Caki2 (cell line): ENCODE data around the gene DIDO1. TPM values are rescaled to one million over a fixed set of nuclear protein-coding genes. Genes with fewer than 3 reads are reported as not detected.

ENCODE experiments used
- DNase-seq: peaks from one replicate; pipeline ENCODE4 v3.0.0-alpha.2; 2015; ENCODE audit warnings: low read depth
- in situ Hi-C: cut with HindIII; loops from 2 replicates; pipeline ENCODE4 v1.10.0; 2016; ENCODE audit warnings: low sequenced_read_pairs, low pct_unique_long_range_greater_than_20kb, mixed read lengths
- total RNA-seq: library from RNA; depleted of rRNA; stranded (reverse); fragments of >200 nt; shearing (Covaris generic); gene quantifications from 2 replicates; pipeline ENCODE4 v1.2.3, GENCODE V29; 2014; ENCODE audit warnings: low replicate concordance

Gene DIDO1
- total RNA-seq, 1 experiment from 2014 or later = 18.2 TPM

DNA sequence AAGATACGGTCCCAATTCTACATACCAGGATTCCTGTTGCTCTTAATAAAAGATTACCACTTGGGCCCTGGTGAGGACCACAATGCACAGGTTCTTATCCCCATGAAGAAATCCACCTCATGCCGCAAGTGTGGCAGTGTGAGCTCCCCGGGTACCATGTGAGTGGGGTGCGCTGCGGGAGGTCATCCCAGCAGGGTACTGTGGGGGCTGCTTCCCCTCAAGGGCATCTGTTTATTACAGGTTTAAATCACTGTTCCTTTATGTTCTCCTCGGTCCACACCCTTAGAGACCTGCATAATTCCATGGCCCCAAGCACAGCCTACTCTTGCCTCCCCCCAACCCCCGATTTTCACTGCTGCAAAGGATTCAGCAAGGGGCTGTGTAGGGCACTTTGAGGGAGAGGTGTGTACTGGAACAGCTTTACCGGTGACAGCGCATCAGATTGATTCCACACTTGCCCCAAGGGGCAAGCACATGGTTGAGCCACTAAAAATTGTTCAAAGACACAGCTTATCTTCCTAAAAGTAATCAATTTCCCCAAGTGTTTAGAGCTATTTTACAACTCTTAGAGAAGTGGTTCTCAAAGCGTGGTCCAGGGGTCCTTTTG is 6.2 kb downstream of the DIDO1 start:
- in situ Hi-C loops = no loop called here
- DNase-seq = no peak

DNA sequence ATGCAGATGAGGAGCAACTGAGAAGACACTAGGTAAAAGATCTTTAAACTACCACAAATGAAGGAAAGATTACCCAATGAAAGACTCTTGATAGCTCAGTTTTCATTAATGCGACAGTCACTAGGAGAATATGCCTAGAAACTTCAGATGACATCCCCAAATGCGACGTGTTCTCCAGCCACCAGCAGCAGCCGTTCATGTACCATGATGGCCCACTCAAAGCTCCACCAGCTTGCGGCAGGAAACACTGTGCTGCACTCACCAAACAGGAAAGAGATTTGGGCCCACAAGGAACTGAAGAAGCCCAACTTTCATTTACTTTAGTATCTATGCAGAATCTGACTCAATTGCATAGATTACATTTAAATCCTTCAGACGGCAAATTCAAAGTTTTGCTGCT is 7.5 kb downstream of the DIDO1 start:
- no peak for DNase-seq
- in situ Hi-C loops = no loop called here

DNA sequence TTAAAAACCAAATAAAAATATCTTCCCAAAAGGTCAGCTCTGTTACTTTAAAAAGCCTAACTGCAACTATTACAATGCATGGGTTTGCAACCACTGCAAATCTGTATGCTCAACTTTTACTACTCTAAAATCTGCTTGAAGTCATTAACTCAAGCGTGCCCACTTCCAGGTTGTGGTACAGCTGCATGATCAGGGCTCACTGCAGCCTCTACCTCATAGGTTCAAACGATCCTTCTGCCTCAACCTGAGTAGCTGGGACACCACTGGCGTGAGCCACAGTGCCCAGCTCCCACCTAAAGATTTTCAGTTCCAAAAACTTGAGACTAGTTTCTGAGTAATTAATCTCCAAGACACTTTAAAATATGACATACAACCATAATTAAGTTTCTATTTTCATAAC is 8.2 kb downstream of the DIDO1 start:
- DNase-seq = no peak
- in situ Hi-C loops = no loop called here

GRCh38 chr20:62917720-62918119 is 8.6 kb downstream of the DIDO1 start:
- DNase-seq = no peak

GRCh38 chr20:62916703-62917476 is 9.4 kb downstream of the DIDO1 start:
- in situ Hi-C loops = no loop called here
- no peak for DNase-seq

More at GRCh38 chr20:62917720-62918119, 8.6 kb downstream of the DIDO1 start:
- in situ Hi-C loops = no loop called here

DNA sequence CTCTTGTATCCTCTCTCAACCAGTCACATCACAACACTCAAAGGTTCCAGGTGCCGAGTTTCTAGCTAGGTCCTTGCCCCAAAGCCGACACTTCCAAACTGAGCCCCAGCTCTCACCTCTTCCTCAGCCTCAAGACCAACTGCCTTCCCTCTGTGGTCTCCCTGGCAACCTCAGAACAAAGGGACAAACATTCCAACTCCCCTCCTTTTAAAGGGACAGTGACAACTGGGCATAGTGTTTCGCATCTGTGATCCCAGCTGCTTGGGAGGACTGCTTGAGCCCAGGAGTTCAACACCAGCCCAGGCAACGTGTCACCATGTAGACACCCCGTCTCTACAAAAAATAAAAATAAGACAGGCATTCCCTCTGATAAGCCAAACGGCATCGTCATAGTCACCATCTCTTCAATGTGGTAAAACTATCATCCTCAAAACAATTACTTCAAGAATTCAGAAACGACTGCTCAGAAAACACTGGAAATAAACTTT is 11.3 kb downstream of the DIDO1 start:
- in situ Hi-C loops = no loop called here
- peak; percentile 46 for DNase-seq

- no peak for DNase-seq
- in situ Hi-C loops = no loop called here
These were observed 11.9 kb downstream of the DIDO1 start for GRCh38 chr20:62914436-62914835.

GRCh38 chr20:62913043-62913630 is 13.2 kb downstream of the DIDO1 start:
- in situ Hi-C loops = no loop called here

DNA sequence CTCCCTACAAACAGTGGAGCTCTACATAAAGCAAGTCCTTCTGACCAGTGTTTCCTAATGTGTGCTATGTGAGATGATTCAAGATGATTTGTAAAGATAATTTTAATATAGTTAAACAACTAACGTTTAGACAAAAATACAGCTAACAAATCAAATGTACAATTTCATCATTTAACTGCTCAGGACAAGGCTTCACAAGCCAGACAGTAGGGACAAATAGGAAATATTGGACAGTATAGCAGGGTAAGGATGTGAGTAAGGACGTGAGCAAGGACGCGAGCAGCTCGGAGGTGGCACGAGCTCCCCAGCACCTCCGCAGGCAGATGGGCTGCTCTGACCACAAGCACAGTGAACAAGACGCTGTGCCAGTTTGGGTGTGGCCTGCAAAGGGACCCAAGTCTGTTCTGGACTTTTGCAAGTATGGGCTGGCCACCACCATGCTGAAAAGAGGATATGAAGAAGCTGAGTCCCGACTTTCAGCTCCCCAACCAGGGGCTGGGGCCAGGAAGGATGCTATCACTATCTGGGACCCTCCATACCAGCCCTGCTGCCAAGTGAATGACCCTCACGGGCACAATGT is 14.5 kb downstream of the DIDO1 start:
- in situ Hi-C loops = no loop called here
- no peak for DNase-seq

More at GRCh38 chr20:62913043-62913630, 13.2 kb downstream of the DIDO1 start:
- DNase-seq = no peak

DNA sequence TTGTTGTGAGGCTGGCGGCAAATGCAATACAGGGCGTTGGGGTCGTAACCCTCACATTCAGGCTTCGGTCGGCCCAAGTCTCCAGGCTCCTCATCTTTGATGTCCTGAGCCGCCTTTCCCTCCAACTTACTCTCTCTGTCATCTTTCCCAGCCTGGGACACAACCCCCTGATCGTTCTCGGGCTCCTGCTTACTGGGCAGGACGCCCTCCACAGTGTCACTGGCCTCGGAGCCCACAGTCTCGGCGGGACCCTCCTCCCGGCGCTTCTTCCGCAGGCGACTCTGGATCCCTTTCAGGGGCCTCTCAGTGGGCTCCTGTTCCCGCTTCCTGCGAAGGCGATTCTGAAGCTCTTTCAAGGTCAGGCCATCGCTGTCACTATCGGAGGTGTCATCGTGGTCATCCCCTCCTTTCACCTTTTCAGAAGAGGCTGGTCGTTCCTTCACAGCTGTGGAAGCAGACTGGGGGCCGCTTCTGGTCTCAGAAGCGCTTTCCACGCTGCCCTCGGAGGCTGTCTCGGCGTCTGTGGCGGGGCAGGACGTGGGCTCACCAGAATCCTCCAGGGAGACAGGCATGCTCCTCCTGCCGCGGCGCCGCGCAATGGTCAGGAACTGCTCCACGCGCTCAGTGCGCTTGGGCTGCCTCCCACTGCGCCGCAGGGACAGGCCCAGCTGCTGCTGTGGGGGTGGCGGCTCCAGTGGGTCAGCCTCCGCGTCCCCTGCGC is 15.4 kb downstream of the DIDO1 start:
- in situ Hi-C loops = no loop called here
- no peak for DNase-seq

GRCh38 chr20:62910217-62910766 is 16.0 kb downstream of the DIDO1 start:
- DNase-seq = no peak
- in situ Hi-C loops = no loop called here

GRCh38 chr20:62908971-62909791 is 17.1 kb downstream of the DIDO1 start:
- no peak for DNase-seq
- in situ Hi-C loops = no loop called here

DNA sequence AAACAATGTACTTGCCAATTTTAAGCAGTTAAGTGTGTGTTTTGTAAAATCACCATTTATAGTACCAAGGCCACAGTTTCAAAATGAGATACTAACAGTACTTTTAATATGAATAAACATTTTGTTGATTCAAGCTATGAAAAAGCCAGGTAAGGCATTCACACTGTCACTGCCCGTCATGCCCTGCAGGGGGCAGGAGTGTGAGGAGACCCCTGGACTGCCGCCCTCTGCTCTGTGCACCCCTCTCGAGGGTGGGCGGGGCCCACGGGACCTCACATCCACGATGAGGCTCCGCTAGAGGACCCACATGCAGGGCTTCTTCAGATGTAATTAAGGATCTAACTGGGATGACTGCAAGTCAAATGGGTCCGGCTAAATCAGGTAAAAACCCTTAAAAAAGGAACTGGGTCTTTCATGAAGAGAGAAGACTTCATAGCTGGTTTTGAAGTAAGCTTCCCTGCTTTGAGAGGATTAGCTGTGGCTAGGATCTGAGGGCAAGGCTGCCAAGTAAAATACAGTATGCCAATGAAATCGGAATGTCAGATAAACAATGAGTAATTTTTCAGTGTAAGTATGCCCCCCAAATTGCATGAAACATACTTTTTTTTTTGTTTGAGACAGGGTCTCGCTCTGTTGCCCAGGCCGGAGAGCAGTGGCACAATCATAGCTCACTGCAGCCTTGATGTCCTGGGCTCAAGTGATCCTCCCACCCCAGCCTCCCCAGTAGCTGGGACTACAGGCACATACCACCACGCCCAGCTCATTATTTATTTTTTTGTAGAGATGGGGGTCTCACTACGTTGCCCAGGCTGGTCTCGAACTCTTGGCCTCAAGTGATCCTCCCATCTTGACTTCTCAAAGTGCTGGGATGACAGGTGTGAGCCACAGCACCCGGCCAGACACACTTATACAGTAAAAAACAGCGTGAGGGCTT is 18.7 kb downstream of the DIDO1 start:
- DNase-seq = no peak

DNA sequence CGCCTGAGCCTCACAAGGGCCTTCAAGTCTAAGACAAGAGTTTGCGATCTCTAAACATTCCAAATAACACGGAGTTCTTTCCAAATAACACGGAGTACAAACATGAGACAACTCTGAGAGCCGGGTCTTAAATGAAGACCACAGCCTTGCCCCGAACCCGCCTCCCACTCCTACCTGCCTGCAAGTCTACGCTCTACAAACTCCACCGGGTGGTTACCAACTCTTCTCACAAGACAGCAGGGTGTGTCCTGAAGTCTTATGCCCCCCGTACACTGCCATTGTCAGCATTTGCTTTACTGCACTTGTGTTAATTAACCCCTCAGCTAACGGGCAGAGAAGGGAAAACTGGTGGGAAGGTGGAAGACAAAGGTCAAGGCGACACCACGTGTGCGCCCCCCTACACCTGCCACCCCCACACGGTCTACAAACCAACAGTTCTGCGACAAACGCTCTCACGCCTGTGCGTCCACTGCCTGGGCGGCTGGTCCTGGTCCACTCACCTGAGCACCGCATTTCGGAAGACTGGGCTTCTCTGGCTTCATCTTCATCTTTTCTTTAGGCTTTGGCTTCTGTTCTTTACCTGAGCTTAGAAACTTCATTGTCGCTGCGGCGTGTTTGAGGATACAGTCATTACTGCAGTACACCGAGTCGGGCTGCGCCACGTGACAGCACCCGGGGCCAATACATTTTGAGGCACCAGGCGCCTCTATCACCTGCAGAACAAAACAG is 19.5 kb downstream of the DIDO1 start:
- in situ Hi-C loops = no loop called here

More for the DNA sequence above, 18.7 kb downstream of the DIDO1 start:
- in situ Hi-C loops = no loop called here

DNA sequence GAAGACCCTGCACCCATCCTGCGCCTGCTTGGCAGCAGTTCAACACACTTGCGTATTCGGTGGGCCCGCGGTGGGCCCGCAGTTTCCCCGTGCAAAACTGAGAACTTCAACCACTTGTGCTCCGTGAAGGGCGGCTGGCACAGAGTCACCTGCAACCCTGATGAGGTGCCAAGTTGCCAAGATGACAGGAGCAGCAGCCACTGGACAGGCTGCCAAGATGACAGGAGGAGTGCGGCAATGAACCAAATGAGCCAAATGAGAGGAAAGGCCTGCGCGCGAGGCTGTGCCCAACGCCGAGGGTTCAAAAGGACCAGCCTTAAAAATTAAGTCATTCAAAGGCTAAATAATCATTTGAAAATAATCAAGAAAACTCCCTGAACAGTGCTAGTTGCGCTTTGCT is 20.1 kb downstream of the DIDO1 start:
- no peak for DNase-seq
- in situ Hi-C loops = no loop called here

More for the DNA sequence above, 19.5 kb downstream of the DIDO1 start:
- DNase-seq = no peak
